ENCODE data around the gene ULBP3. TPM values are rescaled to one million over a fixed set of nuclear protein-coding genes. Genes with fewer than 3 reads are reported as not detected.

The ULBP3 gene
- polyA plus RNA-seq, 1 of the 3 experiments (the other 2 are of a cell fraction) = 4.6 TPM

DNA sequence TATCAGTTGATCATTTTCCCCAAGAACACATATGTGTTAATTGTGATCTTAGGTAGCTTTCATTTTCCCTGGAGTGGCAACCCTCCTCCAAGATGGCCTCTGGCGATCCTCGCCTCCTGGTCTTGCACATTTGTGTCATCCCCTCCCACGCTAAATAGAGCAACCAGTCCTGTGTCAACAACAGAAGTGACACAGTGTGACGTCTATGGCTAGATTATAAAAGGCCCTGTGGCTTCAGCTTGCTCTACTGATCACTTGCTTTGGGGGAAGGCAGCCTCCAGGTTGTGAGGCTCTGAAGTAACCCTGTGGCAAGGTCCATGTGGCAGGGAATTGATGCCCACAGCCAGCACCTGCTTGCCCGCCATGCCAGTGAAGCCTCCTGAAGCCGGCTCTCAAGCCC lies 43.3 kb upstream of the ULBP3 start:
- no peak for DNase-seq
- H4K20me1 ChIP-seq (ENCODE audit: insufficient read depth) = no peaks in the 10 kb centered on the region
- no peak overlapping the region for H3K4me2 ChIP-seq
- no peak overlapping the region for H3K27ac ChIP-seq (ENCODE audit: low read depth in 2 of 2, low read length in 1 of 2)
- no peak overlapping the region for H2AFZ ChIP-seq (ENCODE audit: low read depth)
- no peaks in the 10 kb centered on the region for H3K9me2 ChIP-seq
- H3K9ac ChIP-seq = no peak overlapping the region
- H3K9me3 ChIP-seq = no peaks in the 10 kb centered on the region
- H3K27me3 ChIP-seq (ENCODE audit: insufficient read depth) = peaks cover 8% of the 10 kb centered on the region
- H3K4me1 ChIP-seq (ENCODE audit: control insufficient read depth in 1 of 2, insufficient read depth in 2 of 2, low read depth in 1 of 2, low read length in 1 of 2) = no peaks in the 10 kb centered on the region
- TF ChIP-seq RCOR1 (IDR thresholded peaks at IDR 0.05; ENCODE audit: low read length) = no peak
- no peak for TF ChIP-seq JUND (IDR thresholded peaks at IDR 0.05)
- no peak for TF ChIP-seq TEAD4 (IDR thresholded peaks at IDR 0.05; ENCODE audit: borderline replicate concordance, insufficient read depth)
- no peak for TF ChIP-seq CHD2 (IDR thresholded peaks at IDR 0.05; ENCODE audit: low read length, partially characterized antibody)
- TF ChIP-seq GATA2 (CRISPR knock-in tag; IDR thresholded peaks at IDR 0.05) = no peak
- no peak for TF ChIP-seq RAD21 (IDR thresholded peaks at IDR 0.05; ENCODE audit: low read length)
- no peak for TF ChIP-seq GABPA (IDR thresholded peaks at IDR 0.05; ENCODE audit: low read depth)
- TF ChIP-seq, protein P1, sequence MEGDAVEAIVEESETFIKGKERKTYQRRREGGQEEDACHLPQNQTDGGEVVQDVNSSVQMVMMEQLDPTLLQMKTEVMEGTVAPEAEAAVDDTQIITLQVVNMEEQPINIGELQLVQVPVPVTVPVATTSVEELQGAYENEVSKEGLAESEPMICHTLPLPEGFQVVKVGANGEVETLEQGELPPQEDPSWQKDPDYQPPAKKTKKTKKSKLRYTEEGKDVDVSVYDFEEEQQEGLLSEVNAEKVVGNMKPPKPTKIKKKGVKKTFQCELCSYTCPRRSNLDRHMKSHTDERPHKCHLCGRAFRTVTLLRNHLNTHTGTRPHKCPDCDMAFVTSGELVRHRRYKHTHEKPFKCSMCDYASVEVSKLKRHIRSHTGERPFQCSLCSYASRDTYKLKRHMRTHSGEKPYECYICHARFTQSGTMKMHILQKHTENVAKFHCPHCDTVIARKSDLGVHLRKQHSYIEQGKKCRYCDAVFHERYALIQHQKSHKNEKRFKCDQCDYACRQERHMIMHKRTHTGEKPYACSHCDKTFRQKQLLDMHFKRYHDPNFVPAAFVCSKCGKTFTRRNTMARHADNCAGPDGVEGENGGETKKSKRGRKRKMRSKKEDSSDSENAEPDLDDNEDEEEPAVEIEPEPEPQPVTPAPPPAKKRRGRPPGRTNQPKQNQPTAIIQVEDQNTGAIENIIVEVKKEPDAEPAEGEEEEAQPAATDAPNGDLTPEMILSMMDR (IDR thresholded peaks at IDR 0.05) = no peak
- TF ChIP-seq, protein P2, sequence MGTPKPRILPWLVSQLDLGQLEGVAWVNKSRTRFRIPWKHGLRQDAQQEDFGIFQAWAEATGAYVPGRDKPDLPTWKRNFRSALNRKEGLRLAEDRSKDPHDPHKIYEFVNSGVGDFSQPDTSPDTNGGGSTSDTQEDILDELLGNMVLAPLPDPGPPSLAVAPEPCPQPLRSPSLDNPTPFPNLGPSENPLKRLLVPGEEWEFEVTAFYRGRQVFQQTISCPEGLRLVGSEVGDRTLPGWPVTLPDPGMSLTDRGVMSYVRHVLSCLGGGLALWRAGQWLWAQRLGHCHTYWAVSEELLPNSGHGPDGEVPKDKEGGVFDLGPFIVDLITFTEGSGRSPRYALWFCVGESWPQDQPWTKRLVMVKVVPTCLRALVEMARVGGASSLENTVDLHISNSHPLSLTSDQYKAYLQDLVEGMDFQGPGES (IDR thresholded peaks at IDR 0.05; ENCODE audit: low read depth, low read length) = no peak
- CTCF ChIA-PET = no interaction called here
- no peak overlapping the region for H3K4me3 ChIP-seq (ENCODE audit: low read depth in 2 of 2, low read length in 1 of 2)
- no peaks in the 10 kb centered on the region for H3F3A ChIP-seq (replicated peaks; ENCODE audit: insufficient read depth)
- WGBS (ENCODE audit: low lambda C conversion rate) = 0% methylated on average over 4 of the region's 6 CpGs
- no peaks in the 10 kb centered on the region for H3K79me2 ChIP-seq (ENCODE audit: insufficient read depth)
- H3K36me3 ChIP-seq (replicated peaks in 1 of 2; ENCODE audit: control insufficient read depth in 1 of 2, insufficient read depth in 2 of 2, low read length in 1 of 2) = no peaks in the 10 kb centered on the region
- POLR2A ChIA-PET = no interaction called here

DNA sequence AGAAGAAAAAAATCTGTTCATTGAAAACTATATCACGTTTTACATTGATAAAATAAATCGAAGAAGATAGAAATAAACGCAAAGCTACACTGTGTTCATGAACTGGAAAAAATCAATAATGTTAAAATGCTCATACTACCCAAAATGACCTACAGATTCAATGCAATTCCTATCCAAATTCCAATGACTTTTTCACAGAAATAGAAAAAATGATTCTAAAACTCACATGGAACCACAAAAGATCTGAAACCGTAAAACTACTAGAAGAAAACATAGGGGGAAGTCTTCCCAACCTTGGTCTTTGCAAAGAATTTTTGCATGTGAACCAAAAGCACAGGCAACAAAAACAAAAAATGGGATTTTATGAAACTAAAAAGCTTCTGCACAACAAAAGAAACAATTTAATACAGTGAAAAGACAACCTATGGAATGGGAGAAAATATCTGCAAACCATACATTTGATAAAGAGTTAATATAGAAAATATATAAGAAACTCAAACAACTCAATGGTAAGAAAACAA lies 33.9 kb upstream of the ULBP3 start:
- no peaks in the 10 kb centered on the region for H3K9me3 ChIP-seq
- ChIA-PET POLR2A (no interaction called here), CTCF (no interaction called here)
- no peak overlapping the region for H3K4me3 ChIP-seq (ENCODE audit: low read depth in 2 of 2, low read length in 1 of 2)
- H3F3A ChIP-seq (replicated peaks; ENCODE audit: insufficient read depth) = no peaks in the 10 kb centered on the region
- no peak overlapping the region for H3K9ac ChIP-seq
- H3K9me2 ChIP-seq = no peaks in the 10 kb centered on the region
- 51% methylated on average over 4 of the region's 4 CpGs for WGBS (ENCODE audit: low lambda C conversion rate)
- H2AFZ ChIP-seq (ENCODE audit: low read depth) = no peak overlapping the region
- no peaks in the 10 kb centered on the region for H3K79me2 ChIP-seq (ENCODE audit: insufficient read depth)
- no peaks in the 10 kb centered on the region for H3K4me1 ChIP-seq (ENCODE audit: control insufficient read depth in 1 of 2, insufficient read depth in 2 of 2, low read depth in 1 of 2, low read length in 1 of 2)
- H3K36me3 ChIP-seq (replicated peaks in 1 of 2; ENCODE audit: control insufficient read depth in 1 of 2, insufficient read depth in 2 of 2, low read length in 1 of 2) = no peaks in the 10 kb centered on the region
- no peak for DNase-seq
- no peaks in the 10 kb centered on the region for H4K20me1 ChIP-seq (ENCODE audit: insufficient read depth)
- peaks cover 23% of the 10 kb centered on the region; the same call in 1 of the 2 replicates for H3K27me3 ChIP-seq (ENCODE audit: insufficient read depth)
- no peak overlapping the region for H3K4me2 ChIP-seq
- no peak for TF ChIP-seq GATA2 (CRISPR knock-in tag; IDR thresholded peaks at IDR 0.05)
- TF ChIP-seq, protein P1 (IDR thresholded peaks at IDR 0.05) = no peak
- TF ChIP-seq FOXJ3 (CRISPR knock-in tag; IDR thresholded peaks at IDR 0.05) = no peak
- TF ChIP-seq, protein P3, sequence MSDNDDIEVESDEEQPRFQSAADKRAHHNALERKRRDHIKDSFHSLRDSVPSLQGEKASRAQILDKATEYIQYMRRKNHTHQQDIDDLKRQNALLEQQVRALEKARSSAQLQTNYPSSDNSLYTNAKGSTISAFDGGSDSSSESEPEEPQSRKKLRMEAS (IDR thresholded peaks at IDR 0.05; ENCODE audit: low read depth) = no peak
- TF ChIP-seq, protein P4, sequence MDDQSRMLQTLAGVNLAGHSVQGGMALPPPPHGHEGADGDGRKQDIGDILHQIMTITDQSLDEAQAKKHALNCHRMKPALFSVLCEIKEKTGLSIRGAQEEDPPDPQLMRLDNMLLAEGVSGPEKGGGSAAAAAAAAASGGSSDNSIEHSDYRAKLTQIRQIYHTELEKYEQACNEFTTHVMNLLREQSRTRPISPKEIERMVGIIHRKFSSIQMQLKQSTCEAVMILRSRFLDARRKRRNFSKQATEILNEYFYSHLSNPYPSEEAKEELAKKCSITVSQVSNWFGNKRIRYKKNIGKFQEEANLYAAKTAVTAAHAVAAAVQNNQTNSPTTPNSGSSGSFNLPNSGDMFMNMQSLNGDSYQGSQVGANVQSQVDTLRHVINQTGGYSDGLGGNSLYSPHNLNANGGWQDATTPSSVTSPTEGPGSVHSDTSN (IDR thresholded peaks at IDR 0.05) = no peak
- no peak for TF ChIP-seq JUND (IDR thresholded peaks at IDR 0.05)
- no peak for TF ChIP-seq POLR2AphosphoS5 (IDR thresholded peaks at IDR 0.05; ENCODE audit: low read depth, low read length)
- no peak for TF ChIP-seq RAD21 (IDR thresholded peaks at IDR 0.05; ENCODE audit: low read length)
- TF ChIP-seq CHD2 (IDR thresholded peaks at IDR 0.05; ENCODE audit: low read length, partially characterized antibody) = no peak
- no peak overlapping the region for H3K27ac ChIP-seq (ENCODE audit: low read depth in 2 of 2, low read length in 1 of 2)
